ENCODE measurements around the gene FAIM2. TPM values are rescaled to one million over a fixed set of nuclear protein-coding genes. Genes with fewer than 3 reads are reported as not detected.

The FAIM2 gene
- total RNA-seq, 1 experiment from 2014 or later: not detected

DNA sequence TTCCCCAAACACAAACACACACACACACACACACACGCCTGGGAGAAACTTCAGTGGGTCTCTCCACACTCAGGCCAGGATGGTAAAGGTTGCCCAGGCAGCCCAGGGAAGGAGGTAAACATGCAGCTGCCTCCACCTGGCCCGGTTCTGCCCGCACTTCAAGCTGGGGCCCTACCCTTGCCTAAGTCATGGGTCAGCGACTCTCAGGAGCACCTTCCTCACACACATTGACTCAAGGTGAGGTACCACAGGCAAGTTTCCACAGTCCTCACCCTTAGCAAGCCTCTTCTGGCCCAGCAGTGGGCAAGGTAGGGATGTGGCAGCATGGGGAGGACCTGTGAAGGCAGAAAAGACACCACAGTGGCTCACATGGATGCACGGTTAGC is 14.1 kb upstream of the FAIM2 start:
- DNase-seq (ENCODE audit: low spot score): no peak

DNA sequence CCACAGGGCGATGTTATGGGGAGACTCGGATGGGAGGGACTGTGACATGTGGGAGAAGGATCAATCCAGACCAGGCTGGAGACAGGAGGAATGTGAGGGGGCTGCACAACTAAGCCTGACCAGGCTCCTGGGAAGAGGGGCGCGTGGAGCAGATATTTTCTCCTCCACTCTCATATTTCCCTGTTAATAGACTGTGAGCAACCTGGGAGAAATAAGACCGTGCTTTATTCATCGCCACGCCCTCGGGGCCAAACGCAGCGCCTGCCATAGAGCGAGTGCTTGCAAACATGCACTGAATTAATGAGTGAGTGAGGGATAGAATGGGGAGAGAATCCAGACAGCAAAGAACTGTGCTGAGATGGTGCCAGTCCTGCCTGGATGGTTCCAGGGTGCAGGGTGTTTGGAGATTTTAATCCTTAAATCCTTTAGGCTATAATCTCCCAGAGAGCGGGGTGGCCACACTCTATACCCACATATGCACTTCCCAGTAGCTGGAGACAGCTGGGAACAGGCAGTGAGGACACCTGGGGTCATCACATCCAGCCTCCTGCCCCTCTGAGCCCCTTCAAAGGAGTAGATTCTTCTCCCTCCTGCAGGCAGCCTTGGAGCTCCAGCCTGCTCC is 13.6 kb upstream of the FAIM2 start:
- DNase-seq (ENCODE audit: low spot score): no peak

DNA sequence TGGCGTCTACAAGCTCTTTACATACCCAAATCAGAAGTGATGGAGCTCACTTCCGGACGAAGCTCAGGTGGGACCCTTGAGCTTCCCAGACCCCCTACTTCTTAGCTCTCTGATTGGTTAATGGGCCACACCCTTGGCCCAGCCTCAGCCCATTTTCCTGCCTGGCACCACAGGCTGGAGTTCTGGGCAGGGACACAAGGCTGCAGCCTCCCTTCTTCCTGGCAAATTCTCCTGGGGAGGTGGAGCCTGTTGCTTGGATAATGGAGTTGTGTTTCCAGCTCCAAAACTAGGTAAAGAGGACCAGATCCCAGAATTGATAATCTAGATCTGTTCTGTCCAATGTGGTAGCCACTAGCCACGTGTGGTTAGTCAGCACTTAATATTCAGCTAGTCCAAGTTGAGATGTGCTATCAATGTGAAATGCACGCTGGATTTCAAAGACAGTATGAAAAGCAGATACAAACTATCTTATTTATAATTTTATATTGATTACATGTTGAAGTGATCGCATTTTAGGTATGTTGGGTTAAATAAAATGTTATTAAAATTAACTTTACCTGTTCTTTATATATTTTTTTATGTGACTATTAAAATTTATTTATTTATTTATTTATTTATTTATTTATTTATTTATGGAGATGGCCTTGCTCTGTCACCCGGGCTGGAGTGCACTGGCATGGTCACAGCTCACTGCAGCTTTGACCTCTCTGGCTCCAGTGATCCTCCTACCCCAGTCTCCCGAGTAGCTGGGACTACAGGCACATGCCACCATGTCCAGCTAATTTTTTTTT is 12.6 kb upstream of the FAIM2 start:
- no peak for DNase-seq (ENCODE audit: low spot score)

DNA sequence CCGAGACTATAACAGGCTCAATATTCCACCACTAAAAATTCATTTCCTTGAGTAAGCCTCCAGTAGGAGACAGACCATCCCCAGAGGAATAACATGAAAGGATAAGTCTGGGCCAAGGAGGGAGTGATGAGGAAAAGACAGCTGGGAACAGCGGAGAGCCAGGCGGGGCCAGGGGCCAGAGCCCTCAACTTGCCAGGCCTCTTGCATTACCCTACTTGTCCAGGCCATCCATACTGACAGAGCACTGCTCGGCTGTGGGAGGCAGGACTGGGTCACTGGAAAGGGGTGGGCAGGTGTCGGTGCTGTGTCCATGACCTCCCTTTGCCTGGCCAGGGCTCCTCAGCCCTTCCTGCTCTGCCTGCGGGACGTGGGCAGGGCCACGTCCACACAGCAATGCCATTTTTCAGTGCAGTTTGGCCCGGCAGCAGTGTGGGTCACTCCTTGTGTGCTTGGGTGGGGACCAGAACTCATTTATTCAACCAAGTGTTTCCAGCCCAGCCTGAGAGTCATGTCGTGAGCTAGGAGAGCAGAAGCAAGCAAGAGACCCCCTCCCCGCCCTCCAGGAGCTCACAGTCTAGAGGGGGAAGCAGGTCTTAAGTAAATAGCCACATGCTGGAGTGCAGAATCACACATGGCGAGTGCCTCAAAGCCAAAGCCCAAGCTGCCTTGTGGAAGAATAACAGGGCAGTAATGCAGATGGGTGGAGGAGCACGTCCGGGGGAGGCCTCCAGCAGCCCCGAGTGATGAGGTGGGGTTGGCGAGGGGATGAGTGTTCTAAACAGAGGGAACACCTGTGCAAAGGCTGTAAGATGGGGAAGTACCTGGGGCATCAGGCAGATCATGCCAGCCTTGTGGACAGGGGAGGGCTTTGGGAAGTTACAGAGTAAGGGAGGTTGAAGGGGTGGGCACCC is 8.9 kb upstream of the FAIM2 start:
- no peak for DNase-seq (ENCODE audit: low spot score)

DNA sequence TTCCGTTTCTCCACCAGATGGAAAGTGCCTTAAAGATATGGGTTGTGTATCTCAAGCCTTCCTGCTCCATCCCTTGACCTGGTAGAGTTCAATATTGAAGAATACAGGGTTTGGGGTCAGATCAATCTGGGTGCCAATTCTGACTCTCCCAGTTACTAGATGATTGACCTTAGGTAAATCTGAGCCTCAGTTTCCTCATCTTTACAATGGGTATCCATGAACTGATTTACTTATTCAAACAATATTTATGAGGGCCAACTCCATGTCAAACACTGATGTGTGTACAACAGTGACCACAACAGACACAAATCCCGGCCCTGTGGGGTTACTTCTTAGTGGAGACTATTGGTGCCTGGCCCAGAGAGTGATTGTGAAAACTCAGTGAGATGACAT is 7.5 kb upstream of the FAIM2 start:
- no peak for DNase-seq (ENCODE audit: low spot score)

DNA sequence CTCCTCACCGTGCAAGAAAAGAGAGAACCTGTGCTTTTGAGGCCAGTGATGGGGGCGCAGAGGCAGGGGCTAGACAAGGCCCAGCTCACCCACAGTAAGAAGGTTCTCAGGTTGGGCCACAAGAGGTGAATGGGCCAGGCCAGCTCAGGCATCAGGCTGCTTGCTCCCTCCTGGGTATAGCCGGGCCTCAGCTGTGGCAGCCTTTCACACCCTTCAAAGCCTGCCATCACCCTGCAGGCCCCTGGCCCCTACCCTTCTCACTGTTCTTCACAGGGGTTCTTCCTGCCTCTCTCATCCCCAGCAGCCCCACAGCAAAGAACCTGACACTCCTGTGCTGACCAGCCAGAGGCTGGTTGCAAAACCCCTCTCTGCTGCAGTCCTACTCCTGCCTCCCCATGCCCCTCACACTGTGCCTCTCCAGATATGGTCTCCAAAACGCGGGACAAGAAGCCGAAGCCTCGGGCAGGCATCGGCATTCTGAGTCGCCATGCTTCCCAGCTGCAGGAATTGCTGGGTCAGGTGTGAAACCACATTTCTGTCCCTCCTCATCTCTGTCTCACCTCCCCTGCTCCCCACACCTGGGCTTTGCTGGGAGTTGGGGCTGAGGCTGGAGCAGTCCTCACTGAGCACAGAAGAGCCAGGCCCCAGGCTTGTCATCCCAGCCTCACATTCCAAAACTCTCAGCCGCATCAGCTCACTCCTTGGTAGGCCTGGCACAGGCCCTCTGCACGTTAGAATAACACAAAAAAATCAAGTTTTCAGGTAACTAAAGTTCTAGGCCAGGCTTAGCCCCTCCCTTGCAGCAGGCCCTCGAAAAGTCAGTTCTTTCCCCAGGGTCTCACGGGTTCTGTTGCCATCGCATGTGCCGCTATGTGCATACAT is 6.9 kb upstream of the FAIM2 start:
- DNase-seq (ENCODE audit: low spot score): no peak

DNA sequence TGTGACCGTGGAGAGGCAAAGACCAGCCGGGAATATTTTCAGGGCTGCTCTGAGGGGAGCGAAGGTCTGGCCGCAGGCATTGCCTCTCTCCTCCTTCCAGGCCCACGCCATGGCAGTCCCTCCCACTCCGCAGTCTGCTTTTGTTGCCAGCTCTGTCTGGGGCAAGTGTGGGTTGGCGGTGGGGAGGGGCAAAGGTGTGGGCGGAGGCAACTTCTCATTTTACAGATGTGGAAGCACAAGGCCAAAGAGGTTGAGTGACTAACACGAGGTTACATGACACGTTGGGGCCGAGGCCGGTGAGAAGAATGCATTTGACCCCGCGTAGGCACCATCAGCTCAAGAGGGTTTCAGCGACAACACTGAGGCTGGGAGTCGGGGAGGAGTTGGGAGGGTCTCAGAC is 6.1 kb upstream of the FAIM2 start:
- DNase-seq (ENCODE audit: low spot score): no peak

DNA sequence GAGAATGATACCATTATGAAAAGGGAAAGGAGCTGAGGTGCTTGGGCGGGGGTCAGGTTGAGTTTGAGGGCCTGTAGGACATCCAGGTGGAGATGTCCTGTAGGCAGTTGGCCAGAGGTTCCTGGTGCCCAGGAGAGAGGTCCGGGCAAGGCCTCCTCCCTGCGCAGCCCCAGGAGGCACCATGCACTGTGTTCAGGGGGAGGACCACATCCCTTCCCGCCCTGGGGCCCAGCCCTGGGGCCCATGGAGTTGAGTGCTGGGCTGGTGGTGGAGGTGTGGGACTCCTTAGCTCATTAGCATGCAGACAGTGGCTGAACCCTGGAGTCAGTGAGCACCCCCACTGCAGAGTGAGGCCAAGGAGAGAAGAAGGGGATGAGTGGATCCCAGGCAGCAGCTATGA is 5.7 kb upstream of the FAIM2 start:
- no peak for DNase-seq (ENCODE audit: low spot score)

DNA sequence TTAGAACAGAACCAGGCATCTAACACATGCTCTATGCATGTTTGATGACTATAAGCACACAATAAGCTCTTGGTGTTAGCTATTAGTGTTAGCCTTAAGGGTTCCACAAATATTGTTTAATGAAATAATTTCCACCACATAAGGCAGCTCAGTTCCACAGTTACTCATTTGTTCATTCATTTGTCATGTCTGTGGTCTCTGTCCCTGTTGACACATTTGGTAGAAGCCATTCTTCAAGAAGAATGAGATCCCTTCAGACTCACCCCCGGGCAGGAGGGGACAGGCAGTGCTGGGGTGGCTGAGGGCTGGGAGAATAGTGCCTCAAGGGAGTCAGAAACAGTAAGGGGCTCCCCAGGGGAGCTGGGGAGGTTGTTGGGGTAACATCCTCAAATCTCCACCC is 3.7 kb upstream of the FAIM2 start:
- no peak for DNase-seq (ENCODE audit: low spot score)

DNA sequence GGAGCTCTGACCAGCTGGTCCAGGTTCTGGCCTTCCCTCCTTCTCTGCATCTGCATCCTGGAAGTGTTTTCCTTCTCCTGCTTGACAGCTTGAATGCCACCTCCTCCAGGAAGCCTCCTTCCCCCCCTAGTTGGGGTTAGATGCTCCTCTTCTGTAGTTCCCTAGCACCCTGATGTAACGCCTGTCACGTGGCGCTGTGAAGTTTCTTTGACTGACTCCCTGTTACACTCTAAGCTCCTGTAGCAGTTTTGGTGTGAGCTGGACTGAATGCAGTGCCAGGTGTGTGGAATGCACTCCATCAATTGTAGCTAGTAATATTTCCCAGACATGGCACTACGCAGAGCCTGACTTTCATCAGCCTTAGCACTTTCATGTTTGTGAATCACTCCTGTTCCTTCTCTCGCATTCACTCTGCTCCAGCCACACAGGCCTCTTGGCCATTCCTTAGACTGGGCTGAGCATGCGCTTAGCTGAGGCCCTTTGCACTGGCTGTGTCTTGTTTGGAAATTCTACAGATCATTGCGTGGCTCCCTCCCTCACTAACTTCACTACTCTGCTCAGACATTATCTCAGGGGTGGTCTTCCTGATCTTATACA is 2.1 kb upstream of the FAIM2 start:
- no peak for DNase-seq (ENCODE audit: low spot score)

DNA sequence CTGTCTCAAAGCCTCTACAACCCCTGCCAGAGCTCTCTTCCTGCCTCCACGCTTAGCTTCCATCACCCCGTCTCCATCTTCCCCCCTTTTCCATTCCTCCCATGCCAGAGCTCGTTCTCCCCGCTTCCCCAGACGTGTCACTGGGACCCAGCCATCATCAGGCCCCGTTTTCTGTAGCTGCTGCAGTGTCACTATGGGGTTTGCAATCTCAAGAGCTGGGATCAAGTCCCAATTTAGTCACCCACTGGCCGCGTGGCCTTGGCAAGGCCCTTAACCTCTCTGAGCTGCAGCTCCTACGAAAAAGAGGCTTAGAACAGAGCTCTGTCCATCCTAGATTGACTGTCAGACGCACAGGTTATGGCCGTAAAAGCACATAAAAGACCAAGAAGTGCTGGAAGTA is 901 bp upstream of the FAIM2 start:
- DNase-seq (ENCODE audit: low spot score): no peak

DNA sequence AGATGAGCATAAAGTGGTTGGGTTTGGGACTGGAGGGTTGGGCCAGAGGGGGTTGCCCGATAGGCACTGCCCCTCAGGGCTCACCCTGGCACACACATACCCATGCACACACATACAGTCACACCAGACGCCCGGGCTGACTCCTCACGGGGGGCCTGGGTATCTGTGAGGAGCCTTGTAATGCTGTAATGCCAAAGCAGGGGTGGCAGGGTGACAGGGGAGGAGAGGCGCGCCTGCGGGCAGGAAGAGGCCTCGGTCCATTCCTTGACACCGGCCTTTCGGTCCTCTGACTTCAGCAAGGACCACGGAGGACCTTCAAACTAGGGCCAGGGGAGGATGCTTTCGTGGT is 375 bp downstream of the FAIM2 start:
- DNase-seq (ENCODE audit: low spot score): no peak

DNA sequence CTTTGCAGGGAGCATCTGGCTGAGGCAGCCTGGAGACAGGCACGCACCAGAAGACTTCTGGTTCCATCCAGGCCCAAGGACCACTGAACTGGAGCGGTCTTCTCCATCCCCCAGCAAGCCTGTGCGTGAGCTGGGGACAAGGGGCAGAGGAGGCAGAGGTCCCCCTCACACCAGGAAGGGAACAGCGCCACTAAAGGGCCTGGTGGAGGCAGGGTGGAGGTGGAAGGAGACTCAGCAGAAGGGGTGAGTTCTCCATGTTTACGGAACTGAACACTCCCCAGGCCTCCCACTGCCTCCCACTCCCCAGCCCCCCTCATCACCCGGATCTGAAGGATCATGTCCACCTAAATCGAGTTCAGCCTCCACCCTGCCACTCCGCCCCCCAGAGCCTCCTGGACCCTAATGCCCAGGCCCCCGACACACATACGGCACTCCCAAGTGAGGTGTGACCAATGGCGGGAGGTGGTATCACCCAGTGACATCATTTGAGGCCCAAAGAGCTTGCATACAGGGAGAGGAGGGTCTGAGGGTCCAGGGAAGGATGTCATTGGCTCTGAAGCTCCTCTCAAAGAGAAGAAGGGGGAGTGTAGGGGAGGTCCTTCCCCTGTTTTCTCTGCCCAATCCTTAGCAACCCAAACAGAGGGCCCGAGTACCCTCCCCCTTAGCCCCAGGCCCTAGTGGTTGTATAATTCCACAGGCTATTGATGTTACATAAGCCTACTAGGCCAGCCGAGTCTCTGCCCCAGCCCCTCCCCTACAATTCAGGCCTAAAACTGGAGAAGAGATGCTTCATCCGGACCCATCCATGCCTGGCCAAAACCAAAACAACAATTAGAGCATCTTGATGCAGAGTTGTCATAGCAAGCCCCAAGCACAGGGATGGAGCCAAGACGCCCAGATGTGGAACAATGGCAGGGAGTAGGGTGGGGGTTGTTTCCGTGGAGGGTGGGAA is 1.0 kb downstream of the FAIM2 start:
- no peak for DNase-seq (ENCODE audit: low spot score)

DNA sequence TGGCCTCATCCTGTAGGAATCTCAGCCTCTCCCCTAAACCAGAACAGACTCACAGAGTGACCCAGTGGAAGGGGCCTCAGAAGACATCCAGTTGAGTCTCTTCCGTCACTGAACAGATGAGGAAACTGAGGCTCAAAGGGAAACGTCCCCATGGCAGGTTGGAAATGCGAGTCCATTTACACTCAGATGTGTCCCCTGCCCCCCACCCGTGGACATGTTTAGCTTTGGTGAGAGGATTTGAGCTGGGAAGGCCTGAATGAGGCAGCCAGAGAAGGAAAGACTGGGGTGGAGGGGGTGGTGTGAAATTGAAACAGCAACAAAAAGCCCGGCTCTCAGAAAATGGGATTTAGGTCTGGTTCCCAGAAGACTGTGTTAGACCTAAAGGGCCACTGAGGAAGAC is 1.7 kb downstream of the FAIM2 start:
- no peak for DNase-seq (ENCODE audit: low spot score)

DNA sequence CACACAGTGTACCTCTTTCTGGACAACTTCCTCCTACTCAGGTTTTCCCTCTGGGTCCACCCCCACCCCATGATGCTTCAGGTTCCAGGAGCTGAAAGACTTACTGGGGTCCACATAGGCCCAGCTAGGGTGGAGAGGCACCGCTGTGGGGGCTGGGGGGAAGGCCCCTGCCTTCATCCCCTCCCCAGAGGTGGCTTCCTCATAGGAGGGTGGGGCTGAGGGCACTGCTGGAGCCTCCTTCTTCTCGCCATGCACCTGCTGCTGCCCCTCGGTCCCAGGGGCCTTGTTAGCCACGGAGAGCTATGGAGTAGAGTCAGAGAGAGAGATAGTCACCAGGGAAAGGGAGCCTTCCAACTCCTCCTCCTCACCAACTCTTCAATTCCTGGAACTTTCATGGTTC is 2.7 kb downstream of the FAIM2 start:
- DNase-seq (ENCODE audit: low spot score): no peak

DNA sequence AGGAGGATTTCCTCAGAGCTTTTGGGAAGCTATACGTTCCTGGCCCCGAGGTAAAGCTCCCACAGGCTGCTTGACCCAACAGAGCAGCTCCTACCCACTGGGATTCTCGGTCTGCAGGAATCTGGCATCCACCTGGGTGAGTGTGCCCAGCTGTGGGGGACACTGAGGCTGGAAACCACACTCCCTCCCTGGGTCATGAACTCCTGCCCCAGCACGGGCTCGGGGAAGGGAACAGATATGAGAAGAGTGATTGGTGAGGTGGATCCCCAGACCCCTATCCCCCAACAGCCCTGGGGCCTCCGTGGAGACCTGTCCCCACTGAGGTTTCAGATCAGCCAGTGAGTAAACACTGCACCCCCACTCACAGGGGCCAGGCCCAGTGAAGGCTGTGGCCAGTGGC is 3.3 kb downstream of the FAIM2 start:
- DNase-seq (ENCODE audit: low spot score): no peak

DNA sequence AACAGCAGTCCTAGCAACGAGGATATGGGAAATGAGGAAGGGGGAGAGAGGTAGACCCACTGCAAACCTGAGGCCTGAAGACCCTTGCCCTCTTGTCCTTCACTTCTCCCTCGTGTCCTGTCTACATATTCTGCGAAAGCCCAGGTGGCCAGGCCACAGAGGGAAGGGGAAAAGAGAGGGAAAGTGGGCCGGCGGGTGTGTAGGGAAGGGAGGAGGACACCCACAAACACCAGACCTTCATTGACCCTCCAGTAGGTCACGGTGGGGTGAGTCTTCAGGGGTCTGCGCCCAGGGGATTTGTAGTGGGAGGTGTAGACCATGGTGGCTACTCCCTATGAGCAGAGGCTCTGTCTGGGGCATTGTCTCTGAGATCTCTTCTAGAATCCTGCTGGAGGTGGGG is 3.8 kb downstream of the FAIM2 start:
- DNase-seq (ENCODE audit: low spot score): no peak

DNA sequence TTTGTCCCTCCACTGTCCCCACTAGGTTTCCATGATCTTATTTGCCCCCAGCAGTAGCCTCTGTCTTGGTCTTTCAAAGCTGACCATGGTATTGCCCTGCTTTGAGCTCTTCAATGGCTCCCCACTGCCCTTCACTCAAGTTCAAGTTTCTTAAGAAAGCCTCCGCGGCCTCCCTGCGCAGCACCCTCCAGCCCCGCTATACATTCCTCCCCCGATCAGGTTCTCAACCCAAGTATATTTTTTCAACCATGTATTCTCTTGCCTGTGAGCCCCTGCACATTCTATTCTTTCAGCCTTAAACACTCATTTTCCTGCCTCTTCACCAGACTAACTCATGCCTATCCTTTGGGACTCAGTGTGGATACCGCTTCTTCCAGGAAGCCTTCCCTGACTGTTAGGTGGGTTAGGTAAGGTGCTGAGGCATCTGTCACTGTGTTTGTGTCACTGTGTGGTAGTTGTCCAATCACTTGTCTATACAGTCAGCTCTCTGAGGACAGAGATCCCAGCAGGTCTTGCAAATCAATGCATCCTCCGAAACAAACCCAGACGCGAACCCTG is 4.3 kb downstream of the FAIM2 start:
- no peak for DNase-seq (ENCODE audit: low spot score)

DNA sequence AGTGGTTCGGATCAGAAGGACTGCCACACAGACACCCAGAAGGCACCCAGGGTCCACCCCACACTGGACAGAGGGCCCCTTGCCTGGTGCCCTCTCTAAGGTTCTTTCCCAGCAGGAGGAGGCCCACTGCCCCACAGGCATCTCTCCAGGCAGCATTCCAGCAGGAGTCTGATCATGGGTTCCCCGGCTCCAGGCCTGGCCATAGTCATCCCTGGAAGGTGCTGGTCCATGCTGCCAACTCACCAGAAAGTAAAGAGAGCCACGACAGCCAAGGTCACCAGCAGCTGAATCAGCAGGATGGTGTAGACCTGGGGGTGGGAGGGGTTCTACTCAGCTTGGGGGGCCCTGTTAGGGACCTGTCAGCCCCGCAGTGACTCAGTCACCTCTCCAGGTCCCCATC is 6.4 kb downstream of the FAIM2 start:
- DNase-seq (ENCODE audit: low spot score): no peak

DNA sequence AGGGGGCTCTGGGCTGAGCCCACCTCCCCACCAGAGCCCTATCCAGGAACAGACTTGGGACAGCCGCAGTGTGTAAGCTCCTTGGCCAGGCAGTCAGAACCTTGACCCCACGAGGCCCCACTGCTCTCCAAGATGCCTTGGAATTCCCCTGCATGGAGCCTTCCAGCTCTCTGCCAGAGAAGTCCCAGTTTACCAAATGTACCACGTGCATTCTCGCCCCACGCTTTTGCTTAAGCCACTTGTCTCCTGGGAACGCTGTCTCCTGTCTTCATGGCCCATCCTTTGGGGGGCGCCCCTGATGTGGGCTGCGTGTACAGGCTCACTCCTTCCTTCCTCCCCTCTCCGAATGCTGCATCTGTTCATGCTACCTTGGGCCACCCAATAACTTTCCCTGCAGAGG is 7.9 kb downstream of the FAIM2 start:
- no peak for DNase-seq (ENCODE audit: low spot score)
